DMS153 treated with DMSO at 0.1 percent for 48 hours (cell line): ENCODE data around the gene FGF22.
"Not testable (repeated sequence)": the region's sequence is repeated elsewhere in the genome, so short reads cannot be mapped to it uniquely, and the experiment has no call there.

Source experiments
- DNase-seq: peaks from one replicate; lab custom pipeline; 2025; ENCODE audit not compliant: unreplicated experiment; lab: John Stamatoyannopoulos, UW

The FGF22 gene

GRCh38 chr19:658059-658839 is 18.6 kb downstream of the FGF22 start:
- no peak for DNase-seq

- no peak for DNase-seq
These were observed 19.5 kb downstream of the FGF22 start for GRCh38 chr19:658916-659839.

- DNase-seq: no peak
These were observed 21.2 kb downstream of the FGF22 start for GRCh38 chr19:660793-661426.

GRCh38 chr19:661427-662196 is 21.9 kb downstream of the FGF22 start:
- DNase-seq: no peak

- DNase-seq: no peak
These were observed 22.7 kb downstream of the FGF22 start for GRCh38 chr19:662207-662961.

- peak; percentile 29 for DNase-seq
These were observed 23.4 kb downstream of the FGF22 start, which contains the start of gene RNF126 for GRCh38 chr19:662962-663681. Gene RNF126 (minus strand): TSS chr19:663214. CDS start chr19:663121, 93 bp downstream.

- no peak for DNase-seq
These were observed 24.0 kb downstream of the FGF22 start for GRCh38 chr19:663682-664117.

- DNase-seq: peak; percentile 30
These were observed 25.3 kb downstream of the FGF22 start for GRCh38 chr19:664913-665443.

- DNase-seq: not testable (repeated sequence)
These were observed 27.4 kb downstream of the FGF22 start for GRCh38 chr19:666985-667573.

- DNase-seq: not testable (repeated sequence)
These were observed 29.2 kb downstream of the FGF22 start for GRCh38 chr19:668675-669434.

GRCh38 chr19:670609-671075 is 31.0 kb downstream of the FGF22 start:
- DNase-seq: no peak

- DNase-seq: no peak
These were observed 34.8 kb downstream of the FGF22 start for GRCh38 chr19:674282-675151.

- no peak for DNase-seq
These were observed 36.3 kb downstream of the FGF22 start for GRCh38 chr19:676007-676338.

GRCh38 chr19:676339-677105 is 36.8 kb downstream of the FGF22 start, which contains the start of gene FSTL3:
Gene FSTL3 (plus strand): TSS chr19:676392. CDS start chr19:676424, 32 bp downstream.
- DNase-seq: no peak

GRCh38 chr19:677201-677600 is 37.5 kb downstream of the FGF22 start:
- DNase-seq: no peak
